Activated CD8-positive, alpha-beta memory T cell treated with anti-CD3 and anti-CD28 coated beads, Interleukin-2, amount 50 U/mL, for 4 hours (primary cell): ENCODE data around the gene PLXNA4.
"Not testable (repeated sequence)": the region's sequence is repeated elsewhere in the genome, so short reads cannot be mapped to it uniquely, and the experiment has no call there.

Source experiments
- DNase-seq: peaks from one replicate; pipeline ENCODE4 v3.0.0-alpha.2; 2020

The PLXNA4 gene

GRCh38 chr7:132406039-132406438, 170.2 kb downstream of the PLXNA4 start:
- DNase-seq = no peak

GRCh38 chr7:132404261-132404660, 172.0 kb downstream of the PLXNA4 start:
- no peak for DNase-seq

- no peak for DNase-seq
Measured at GRCh38 chr7:132403465-132404110, 172.7 kb downstream of the PLXNA4 start.

GRCh38 chr7:132402751-132403245, 173.5 kb downstream of the PLXNA4 start:
- DNase-seq = no peak

GRCh38 chr7:132402096-132402495, 174.2 kb downstream of the PLXNA4 start:
- DNase-seq = no peak

- no peak for DNase-seq
Measured at GRCh38 chr7:132400561-132401142, 175.6 kb downstream of the PLXNA4 start.

GRCh38 chr7:132399367-132399766, 176.9 kb downstream of the PLXNA4 start:
- no peak for DNase-seq

GRCh38 chr7:132398253-132398925, 177.9 kb downstream of the PLXNA4 start:
- no peak for DNase-seq

- no peak for DNase-seq
Measured at GRCh38 chr7:132397070-132397469, 179.2 kb downstream of the PLXNA4 start.

GRCh38 chr7:132395361-132395760, 180.9 kb downstream of the PLXNA4 start:
- no peak for DNase-seq

- peak; percentile 27 for DNase-seq
Measured at GRCh38 chr7:132394283-132395198, 181.7 kb downstream of the PLXNA4 start.

GRCh38 chr7:132393789-132394261, 182.4 kb downstream of the PLXNA4 start:
- no peak for DNase-seq

GRCh38 chr7:132392713-132393112, 183.6 kb downstream of the PLXNA4 start:
- no peak for DNase-seq

GRCh38 chr7:132390705-132391104, 185.6 kb downstream of the PLXNA4 start:
- no peak for DNase-seq

- DNase-seq = not testable (repeated sequence)
Measured at GRCh38 chr7:132390049-132390448, 186.2 kb downstream of the PLXNA4 start.

- no peak for DNase-seq
Measured at GRCh38 chr7:132388688-132389087, 187.6 kb downstream of the PLXNA4 start.

- no peak for DNase-seq
Measured at GRCh38 chr7:132387596-132387995, 188.7 kb downstream of the PLXNA4 start.

- no peak for DNase-seq
Measured at GRCh38 chr7:132386201-132386681, 190.0 kb downstream of the PLXNA4 start.

GRCh38 chr7:132383962-132384361, 192.3 kb downstream of the PLXNA4 start:
- no peak for DNase-seq

GRCh38 chr7:132381742-132382472, 194.4 kb downstream of the PLXNA4 start:
- DNase-seq = no peak

GRCh38 chr7:132380059-132380458, 196.2 kb downstream of the PLXNA4 start:
- DNase-seq = no peak

GRCh38 chr7:132379292-132379691, 197.0 kb downstream of the PLXNA4 start:
- DNase-seq = no peak
